K562 (cell line): ENCODE results near the gene BACH1. TPM values are rescaled to one million over a fixed set of nuclear protein-coding genes. Genes with fewer than 3 reads are reported as not detected.

Experiments used
- FOXJ3 ChIP-seq: sonication (generic); formaldehyde crosslinking; IDR thresholded peaks from 2 replicates; pipeline ENCODE4 v1.4.0; 2020; ENCODE audit warnings: mild to moderate bottlenecking, missing genetic modification reagents
- HDAC6 ChIP-seq: IDR thresholded peaks from 2 replicates; pipeline ENCODE4 v1.6.1; 2012; ENCODE audit warnings: low read depth, mild to moderate bottlenecking, control low read depth, inconsistent platforms, low read length, moderate library complexity
- HNRNPL ChIP-seq: fragments of 200-400 bp; formaldehyde crosslinking; IDR thresholded peaks from 2 replicates; pipeline ENCODE4 v1.6.1; 2017; ENCODE audit warnings: low read depth, mild to moderate bottlenecking, low read length
- KDM5B ChIP-seq: fragments of 200-600 bp; sonication (generic); IDR thresholded peaks from 2 replicates; pipeline ENCODE4 v1.6.1; 2012; ENCODE audit warnings: low read depth, mild to moderate bottlenecking, moderate library complexity, low read length, control low read depth, inconsistent platforms; ENCODE audit not compliant: insufficient replicate concordance
- NR3C1 ChIP-seq: sonication (generic); formaldehyde crosslinking; IDR thresholded peaks from 2 replicates; pipeline ENCODE4 v1.8.1; 2022; ENCODE audit warnings: missing genetic modification reagents
- RAD51 ChIP-seq: fragments of 450-650 bp; IDR thresholded peaks from 2 replicates; pipeline ENCODE4 v1.7.1; 2016; ENCODE audit warnings: low read depth, mild to moderate bottlenecking, borderline replicate concordance
- RREB1 ChIP-seq: fragments of 250-450 bp; sonication (Bioruptor Pico); IDR thresholded peaks from 2 replicates; pipeline ENCODE4 v1.4.0; 2020
- SAFB ChIP-seq: fragments of 200-400 bp; formaldehyde crosslinking; IDR thresholded peaks from 2 replicates; pipeline ENCODE4 v1.6.1; 2017; ENCODE audit warnings: low read depth, low read length, borderline replicate concordance
- SOX6 ChIP-seq: fragments of 450-650 bp; IDR thresholded peaks from 2 replicates; pipeline ENCODE4 v1.6.1; 2014; ENCODE audit warnings: mild to moderate bottlenecking
- ZNF12 ChIP-seq: sonication (generic); formaldehyde crosslinking; IDR thresholded peaks from 2 replicates; pipeline ENCODE4 v1.4.0; 2020; ENCODE audit warnings: mild to moderate bottlenecking, missing genetic modification reagents
- ZNF232 ChIP-seq: sonication (generic); formaldehyde crosslinking; IDR thresholded peaks from 2 replicates; pipeline ENCODE4 v1.8.0; 2022; ENCODE audit warnings: mild to moderate bottlenecking, missing genetic modification reagents
- ZNF282 ChIP-seq: sonication (generic); formaldehyde crosslinking; IDR thresholded peaks from 2 replicates; pipeline ENCODE4 v1.8.1; 2023; ENCODE audit warnings: missing genetic modification reagents
- ZNF3 ChIP-seq: fragments of 250-450 bp; sonication (Bioruptor Pico); IDR thresholded peaks from 2 replicates; pipeline ENCODE4 v1.5.0; 2021; ENCODE audit warnings: mild to moderate bottlenecking, moderate library complexity
- ZNF764 ChIP-seq: fragments of 250-450 bp; sonication (Bioruptor Pico); IDR thresholded peaks from 2 replicates; pipeline ENCODE4 v1.4.0; 2020; ENCODE audit warnings: low read depth, mild to moderate bottlenecking, moderate library complexity
- polyA plus RNA-seq, 8 experiments: library from polyadenylated mRNA; depleted of rRNA in 4 of 8; stranded (reverse) in 5 of 8; unstranded in 3 of 8; fragments of >200 nt; fragmentation: Nextera tagmentation in 2 of 8; fragmentation: Illumina TruSeq in 1 of 8; extraction: Ambion mirVana in 2 of 8; extraction: Trizol in 1 of 8; gene quantifications; 2 replicates each; pipeline versions ENCODE4 v1.2.1 to v1.2.3, GENCODE V29; 2011 to 2014; ENCODE audit warnings: inconsistent platforms in 1 of 8, missing spikeins in 1 of 8
- total RNA-seq, 7 experiments: library from RNA; depleted of rRNA in 6 of 7; stranded (reverse); fragments of >200 nt in 6 of 7; fragmentation: Illumina TruSeq in 2 of 7; extraction: Trizol in 2 of 7; gene quantifications; 2 replicates each; pipeline versions ENCODE4 v1.2.1 to v1.2.3, GENCODE V29; 2011 to 2021; ENCODE audit warnings: low replicate concordance in 1 of 7
- TF ChIP-seq, protein P1 (sequence below): fragments of 250-450 bp; sonication (Bioruptor Pico); IDR thresholded peaks from 2 replicates; pipeline ENCODE4 v1.8.0; 2022; ENCODE audit warnings: inconsistent platforms, mild to moderate bottlenecking, moderate library complexity, borderline replicate concordance
- TF ChIP-seq, protein P2 (sequence below): IDR thresholded peaks from 2 replicates; pipeline ENCODE4 v1.6.1; 2016; ENCODE audit warnings: missing genetic modification characterization, missing compliant biosample characterization

Gene BACH1
- total and polyA plus RNA-seq, 9 of the 15 experiments (the other 6 are each of a cell fraction or from before 2014, with no cell fraction given), result 10.6 to 58.5 (median 28.6) TPM

DNA sequence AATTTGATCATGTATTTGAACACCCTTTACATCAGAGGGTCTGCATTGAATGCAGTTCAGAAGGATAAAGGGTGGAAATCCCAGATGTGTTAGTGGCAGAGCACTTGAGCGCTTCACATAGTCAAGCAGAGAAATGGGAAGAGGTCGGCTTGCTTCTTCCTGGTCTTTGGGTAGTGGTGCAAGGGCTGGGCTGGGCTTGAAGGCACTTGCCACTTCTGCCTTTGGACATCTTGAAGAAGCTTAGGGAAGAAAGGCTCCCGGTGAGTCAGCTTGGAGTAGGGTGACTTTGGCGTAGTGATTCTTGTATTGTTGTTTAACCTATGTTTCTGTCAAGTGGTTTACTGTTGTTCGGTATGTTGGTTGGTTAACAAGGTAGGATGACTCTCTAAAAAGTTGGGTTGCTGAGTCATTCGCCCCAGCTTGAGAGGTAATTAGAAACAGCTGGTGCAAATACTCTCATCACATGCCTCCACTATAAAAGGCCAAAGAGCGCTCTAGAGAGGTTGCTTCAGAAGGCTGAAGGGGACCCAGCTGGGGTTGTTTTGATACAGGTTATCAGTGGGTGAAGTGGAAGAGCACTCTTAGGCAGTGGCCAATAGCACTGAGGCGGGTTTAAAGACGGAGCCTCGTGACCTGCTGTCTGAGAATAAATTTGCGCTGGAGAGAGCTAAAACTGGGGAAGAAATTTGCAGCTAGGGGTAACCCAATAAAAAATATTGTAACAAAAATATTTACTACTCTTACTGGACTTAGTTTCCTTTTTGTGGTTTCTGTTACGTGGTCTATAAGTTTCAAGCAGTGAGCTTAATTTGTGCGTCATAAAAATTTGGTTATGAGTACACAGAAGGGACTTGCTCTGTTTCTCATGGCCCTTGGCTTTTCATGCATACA, 1.4 kb downstream of the BACH1 start (continued):
- TF ChIP-seq KDM5B (no peak), SOX6 (peak; percentile 88), ZNF764 (CRISPR knock-in tag) (peak; percentile 80; the same call in 1 of the 2 replicates), HDAC6 (no peak), HNRNPL (no peak), ZNF282 (CRISPR knock-in tag) (no peak), FOXJ3 (CRISPR knock-in tag) (no peak), NR3C1 (CRISPR knock-in tag) (no peak), SAFB (no peak), ZNF3 (CRISPR knock-in tag) (no peak), ZNF232 (CRISPR knock-in tag) (no peak), RREB1 (CRISPR knock-in tag) (no peak), RAD51 (peak; percentile 62; the same call in 1 of the 2 replicates), ZNF12 (CRISPR knock-in tag) (no peak)
- TF ChIP-seq, protein P1, sequence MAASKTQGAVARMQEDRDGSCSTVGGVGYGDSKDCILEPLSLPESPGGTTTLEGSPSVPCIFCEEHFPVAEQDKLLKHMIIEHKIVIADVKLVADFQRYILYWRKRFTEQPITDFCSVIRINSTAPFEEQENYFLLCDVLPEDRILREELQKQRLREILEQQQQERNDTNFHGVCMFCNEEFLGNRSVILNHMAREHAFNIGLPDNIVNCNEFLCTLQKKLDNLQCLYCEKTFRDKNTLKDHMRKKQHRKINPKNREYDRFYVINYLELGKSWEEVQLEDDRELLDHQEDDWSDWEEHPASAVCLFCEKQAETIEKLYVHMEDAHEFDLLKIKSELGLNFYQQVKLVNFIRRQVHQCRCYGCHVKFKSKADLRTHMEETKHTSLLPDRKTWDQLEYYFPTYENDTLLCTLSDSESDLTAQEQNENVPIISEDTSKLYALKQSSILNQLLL (CRISPR knock-in tag), result no peak
- TF ChIP-seq, protein P2, sequence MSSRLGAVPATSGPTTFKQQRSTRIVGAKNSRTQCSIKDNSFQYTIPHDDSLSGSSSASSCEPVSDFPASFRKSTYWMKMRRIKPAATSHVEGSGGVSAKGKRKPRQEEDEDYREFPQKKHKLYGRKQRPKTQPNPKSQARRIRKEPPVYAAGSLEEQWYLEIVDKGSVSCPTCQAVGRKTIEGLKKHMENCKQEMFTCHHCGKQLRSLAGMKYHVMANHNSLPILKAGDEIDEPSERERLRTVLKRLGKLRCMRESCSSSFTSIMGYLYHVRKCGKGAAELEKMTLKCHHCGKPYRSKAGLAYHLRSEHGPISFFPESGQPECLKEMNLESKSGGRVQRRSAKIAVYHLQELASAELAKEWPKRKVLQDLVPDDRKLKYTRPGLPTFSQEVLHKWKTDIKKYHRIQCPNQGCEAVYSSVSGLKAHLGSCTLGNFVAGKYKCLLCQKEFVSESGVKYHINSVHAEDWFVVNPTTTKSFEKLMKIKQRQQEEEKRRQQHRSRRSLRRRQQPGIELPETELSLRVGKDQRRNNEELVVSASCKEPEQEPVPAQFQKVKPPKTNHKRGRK, result no peak
